Neural progenitor cell (in vitro differentiated cells): ENCODE data around the gene HTT. TPM values are rescaled to one million over a fixed set of nuclear protein-coding genes. Genes with fewer than 3 reads are reported as not detected.

ENCODE experiments used
- DNase-seq: peaks from one replicate; pipeline ENCODE4 v3.0.0-alpha.2; 2016; ENCODE audit warnings: low spot score
- H2AFZ ChIP-seq: fragments of 200-600 bp; sonication (generic); replicated peaks from 2 replicates; pipeline ENCODE4 v1.6.1; 2016; ENCODE audit warnings: antibody characterized with exemption
- H3F3A ChIP-seq: fragments of 200-600 bp; sonication (generic); 2 replicates; pipeline ENCODE4 v1.6.1; 2016; ENCODE audit warnings: antibody characterized with exemption, low read depth
- H3K27ac ChIP-seq: fragments of 200-600 bp; sonication (generic); 2 replicates; pipeline ENCODE4 v1.5.1; 2016; ENCODE audit warnings: mild to moderate bottlenecking
- H3K27me3 ChIP-seq: fragments of 200-600 bp; sonication (generic); 2 replicates; pipeline ENCODE4 v1.6.1; 2016; ENCODE audit warnings: mild to moderate bottlenecking, moderate library complexity
- H3K36me3 ChIP-seq: fragments of 200-600 bp; sonication (generic); 2 replicates; pipeline ENCODE4 v1.5.1; 2016
- H3K4me1 ChIP-seq: fragments of 200-600 bp; sonication (generic); 2 replicates; pipeline ENCODE4 v1.6.1; 2016; ENCODE audit warnings: mixed run types
- H3K4me2 ChIP-seq: fragments of 200-600 bp; sonication (generic); 2 replicates; pipeline ENCODE4 v1.6.1; 2016
- H3K4me3 ChIP-seq: fragments of 200-600 bp; sonication (generic); 2 replicates; pipeline ENCODE4 v1.5.1; 2016
- H3K79me2 ChIP-seq: fragments of 200-600 bp; sonication (generic); 2 replicates; pipeline ENCODE4 v1.6.1; 2016; ENCODE audit warnings: low read depth
- H3K9ac ChIP-seq: fragments of 200-600 bp; sonication (generic); 2 replicates; pipeline ENCODE4 v1.6.1; 2016
- H3K9me3 ChIP-seq: fragments of 200-600 bp; sonication (generic); 2 replicates; pipeline ENCODE4 v1.5.1; 2016; ENCODE audit warnings: low read depth
- H4K20me1 ChIP-seq: fragments of 200-600 bp; sonication (generic); 2 replicates; pipeline ENCODE4 v1.6.1; 2016; ENCODE audit warnings: low read depth
- H3K27ac Mint-ChIP-seq: 3 replicates; pipeline ENCODE4 v1.8.0; 2021; ENCODE audit warnings: mixed read lengths
- H3K27me3 Mint-ChIP-seq: 2 replicates; pipeline ENCODE4 v1.8.0; 2022; ENCODE audit warnings: low read depth, mild to moderate bottlenecking, inconsistent platforms, moderate library complexity, mixed read lengths; ENCODE audit not compliant: insufficient read depth
- H3K36me3 Mint-ChIP-seq: 3 replicates; pipeline ENCODE4 v1.8.0; 2021; ENCODE audit warnings: mixed read lengths
- H3K4me1 Mint-ChIP-seq: 3 replicates; pipeline ENCODE4 v1.8.0; 2021; ENCODE audit warnings: mixed read lengths
- H3K4me3 Mint-ChIP-seq: 3 replicates; pipeline ENCODE4 v1.8.0; 2021; ENCODE audit warnings: mild to moderate bottlenecking, moderate library complexity, mixed read lengths
- H3K9me3 Mint-ChIP-seq: 3 replicates; pipeline ENCODE4 v1.8.0; 2020; ENCODE audit warnings: mixed read lengths
- EZH2 ChIP-seq: fragments of 200-600 bp; sonication (generic); IDR thresholded peaks from 2 replicates; pipeline ENCODE4 v1.6.1; 2017; ENCODE audit warnings: antibody characterized with exemption, mild to moderate bottlenecking, moderate library complexity
- EZH2phosphoT487 ChIP-seq: fragments of 200-600 bp; sonication (generic); IDR thresholded peaks from 2 replicates; pipeline ENCODE4 v1.6.1; 2017; ENCODE audit warnings: antibody characterized with exemption
- total RNA-seq: library from RNA; depleted of rRNA; stranded (reverse); fragments of >200 nt; gene quantifications from 2 replicates; pipeline ENCODE4 v1.2.3, GENCODE V29; 2015; ENCODE audit warnings: low replicate concordance
- TF ChIP-seq, protein P1 (sequence below): fragments of 200-600 bp; sonication (generic); IDR thresholded peaks from 2 replicates; pipeline ENCODE4 v1.5.1; 2017; ENCODE audit warnings: antibody characterized with exemption, mild to moderate bottlenecking

Gene HTT
- total RNA-seq, 1 donor from 2014 or later: 38.9 TPM

- no peak overlapping the region for H3K4me2 ChIP-seq
- no peaks in the 10 kb centered on the region for H3K9me3 ChIP-seq
- no peak overlapping the region for H3K4me3 ChIP-seq
- no peaks in the 10 kb centered on the region for H3F3A ChIP-seq
- H3K27ac Mint-ChIP-seq: no peak overlapping the region
- no peaks in the 10 kb centered on the region for H4K20me1 ChIP-seq
- H3K9me3 Mint-ChIP-seq: no peaks in the 10 kb centered on the region
- H2AFZ ChIP-seq: no peak overlapping the region
- no peaks in the 10 kb centered on the region for H3K4me1 ChIP-seq
- no peak overlapping the region for H3K9ac ChIP-seq
- peaks cover 10% of the 10 kb centered on the region for H3K36me3 Mint-ChIP-seq
- H3K27me3 ChIP-seq: no peaks in the 10 kb centered on the region
- no peak overlapping the region for H3K27ac ChIP-seq
- TF ChIP-seq, protein P1, sequence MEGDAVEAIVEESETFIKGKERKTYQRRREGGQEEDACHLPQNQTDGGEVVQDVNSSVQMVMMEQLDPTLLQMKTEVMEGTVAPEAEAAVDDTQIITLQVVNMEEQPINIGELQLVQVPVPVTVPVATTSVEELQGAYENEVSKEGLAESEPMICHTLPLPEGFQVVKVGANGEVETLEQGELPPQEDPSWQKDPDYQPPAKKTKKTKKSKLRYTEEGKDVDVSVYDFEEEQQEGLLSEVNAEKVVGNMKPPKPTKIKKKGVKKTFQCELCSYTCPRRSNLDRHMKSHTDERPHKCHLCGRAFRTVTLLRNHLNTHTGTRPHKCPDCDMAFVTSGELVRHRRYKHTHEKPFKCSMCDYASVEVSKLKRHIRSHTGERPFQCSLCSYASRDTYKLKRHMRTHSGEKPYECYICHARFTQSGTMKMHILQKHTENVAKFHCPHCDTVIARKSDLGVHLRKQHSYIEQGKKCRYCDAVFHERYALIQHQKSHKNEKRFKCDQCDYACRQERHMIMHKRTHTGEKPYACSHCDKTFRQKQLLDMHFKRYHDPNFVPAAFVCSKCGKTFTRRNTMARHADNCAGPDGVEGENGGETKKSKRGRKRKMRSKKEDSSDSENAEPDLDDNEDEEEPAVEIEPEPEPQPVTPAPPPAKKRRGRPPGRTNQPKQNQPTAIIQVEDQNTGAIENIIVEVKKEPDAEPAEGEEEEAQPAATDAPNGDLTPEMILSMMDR: no peak
- no peak for TF ChIP-seq EZH2phosphoT487
- H3K4me1 Mint-ChIP-seq: peaks cover 12% of the 10 kb centered on the region
- no peaks in the 10 kb centered on the region for H3K79me2 ChIP-seq
- H3K36me3 ChIP-seq: no peaks in the 10 kb centered on the region
- no peak for DNase-seq
- peaks cover 7% of the 10 kb centered on the region for H3K27me3 Mint-ChIP-seq
- no peak overlapping the region for H3K4me3 Mint-ChIP-seq
Measured at GRCh38 chr4:3244002-3244401, 169.5 kb downstream of the HTT start.

DNA sequence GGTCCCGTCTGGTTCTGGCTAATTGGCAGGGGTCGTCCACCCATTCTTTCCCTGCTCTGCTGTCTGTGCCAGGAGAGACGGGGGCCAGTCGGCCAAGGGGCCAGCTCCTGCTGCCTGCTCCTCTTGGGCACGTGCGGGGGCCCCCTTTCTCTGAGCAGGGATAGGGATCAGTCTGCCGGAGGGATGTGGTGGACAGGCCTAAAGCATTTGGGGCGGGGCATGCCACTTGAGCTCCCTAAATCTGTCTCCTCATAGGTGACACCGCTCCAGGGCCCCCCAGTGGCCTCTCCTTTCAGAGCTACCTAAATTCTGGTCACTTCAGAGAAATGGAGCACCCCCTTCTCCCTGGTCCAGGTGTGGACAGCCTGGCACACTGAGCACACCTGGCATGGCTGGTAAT is 170.3 kb downstream of the HTT start:
- Mint-ChIP-seq H3K9me3 (no peaks in the 10 kb centered on the region), H3K27ac (no peak overlapping the region), H3K4me1 (peaks cover 11% of the 10 kb centered on the region), H3K4me3 (no peak overlapping the region), H3K27me3 (peaks cover 7% of the 10 kb centered on the region), H3K36me3 (peaks cover 10% of the 10 kb centered on the region)
- no peak for DNase-seq
- H3K27ac ChIP-seq: no peak overlapping the region
- H3K4me1 ChIP-seq: no peaks in the 10 kb centered on the region
- no peak overlapping the region for H2AFZ ChIP-seq
- no peak overlapping the region for H3K4me3 ChIP-seq
- H3K4me2 ChIP-seq: no peak overlapping the region
- TF ChIP-seq EZH2: no peak
- TF ChIP-seq, protein P1: no peak
- TF ChIP-seq EZH2phosphoT487: no peak
- H3K27me3 ChIP-seq: no peaks in the 10 kb centered on the region
- no peaks in the 10 kb centered on the region for H3K36me3 ChIP-seq
- H3K9ac ChIP-seq: no peak overlapping the region
- no peaks in the 10 kb centered on the region for H3K79me2 ChIP-seq
- H3K9me3 ChIP-seq: no peaks in the 10 kb centered on the region
- H4K20me1 ChIP-seq: no peaks in the 10 kb centered on the region
- H3F3A ChIP-seq: no peaks in the 10 kb centered on the region

GRCh38 chr4:3245676-3246075 is 171.2 kb downstream of the HTT start:
- Histone ChIP-seq H3K4me1 (no peaks in the 10 kb centered on the region), H3K9me3 (no peaks in the 10 kb centered on the region), H3K27me3 (no peaks in the 10 kb centered on the region), H3F3A (no peaks in the 10 kb centered on the region), H3K79me2 (no peaks in the 10 kb centered on the region), H3K27ac (no peak overlapping the region), H4K20me1 (no peaks in the 10 kb centered on the region), H3K4me3 (no peak overlapping the region), H3K36me3 (no peaks in the 10 kb centered on the region), H3K4me2 (no peak overlapping the region), H3K9ac (no peak overlapping the region), H2AFZ (no peak overlapping the region)
- H3K36me3 Mint-ChIP-seq: peaks cover 8% of the 10 kb centered on the region
- no peak for TF ChIP-seq EZH2phosphoT487
- TF ChIP-seq, protein P1: no peak
- no peak for TF ChIP-seq EZH2
- H3K9me3 Mint-ChIP-seq: no peaks in the 10 kb centered on the region
- H3K27ac Mint-ChIP-seq: no peak overlapping the region
- DNase-seq: no peak
- no peak overlapping the region for H3K4me3 Mint-ChIP-seq
- peaks cover 7% of the 10 kb centered on the region for H3K4me1 Mint-ChIP-seq
- H3K27me3 Mint-ChIP-seq: peaks cover 4% of the 10 kb centered on the region
